Endothelial cell of umbilical vein (primary cell): ENCODE results near the gene LGR6. TPM values are rescaled to one million over a fixed set of nuclear protein-coding genes. Genes with fewer than 3 reads are reported as not detected.

Source experiments
- BruUV-seq: library from RNA; stranded (reverse); fragments of 400-500 nt; replicated peaks from 2 replicates; lab custom pipeline; 2021; lab: Mats Ljungman, UMichigan
- CTCF ChIA-PET: fragments of 300-600, 350-600 bp; sonication (Branson Sonifier 250); formaldehyde crosslinking; loops from one replicate; lab custom pipeline; 2021; ENCODE audit warnings: antibody characterized with exemption, inconsistent platforms; lab: Charles Lee
- POLR2A ChIA-PET: fragments of 300-600, 350-600 bp; sonication (Branson Sonifier 250); formaldehyde crosslinking; loops from one replicate; lab custom pipeline; 2021; ENCODE audit warnings: antibody characterized with exemption, inconsistent platforms; lab: Charles Lee
- DNase-seq: peaks from one replicate; pipeline ENCODE4 v3.0.0-alpha.2; 2011; ENCODE audit warnings: low read depth, low spot score
- FAIRE-seq: peaks from 2 replicates; lab custom pipeline; 2011; peaks lifted over from hg19 to GRCh38; lab: Jason Lieb, UNC
- H2AFZ ChIP-seq: 2 replicates; pipeline ENCODE4 v1.6.0; 2012; ENCODE audit warnings: low read depth, low read length, control low read depth, inconsistent platforms
- H3K27ac ChIP-seq: 2 replicates; pipeline ENCODE4 v1.5.1; 2011; ENCODE audit warnings: low read depth, mild to moderate bottlenecking, control low read depth, low read length, moderate library complexity; ENCODE audit not compliant: insufficient read depth
- H3K27me3 ChIP-seq, 2 experiments: 2 replicates each; pipeline versions ENCODE4 v1.6.0 to v1.6.1; 2011; ENCODE audit warnings: low read length in 2 of 2, mixed read lengths in 1 of 2; ENCODE audit not compliant: control insufficient read depth in 2 of 2, insufficient read depth in 2 of 2
- H3K36me3 ChIP-seq, 2 experiments: 2 replicates in 1 of 2; 3 replicates in 1 of 2; pipeline ENCODE4 v1.5.1; 2011; ENCODE audit warnings: low read length in 2 of 2, mild to moderate bottlenecking in 1 of 2, moderate library complexity in 1 of 2; ENCODE audit not compliant: control insufficient read depth in 2 of 2, insufficient read depth in 2 of 2; ENCODE audit errors: extremely low read depth in 1 of 2
- H3K4me1 ChIP-seq: 3 replicates; pipeline ENCODE4 v1.5.1; 2011; ENCODE audit warnings: mild to moderate bottlenecking, low read length; ENCODE audit not compliant: control insufficient read depth, insufficient read depth; ENCODE audit errors: extremely low read depth
- H3K4me2 ChIP-seq: 2 replicates; pipeline ENCODE4 v1.6.1; 2011; ENCODE audit warnings: low read length, control low read depth, mixed read lengths; ENCODE audit not compliant: insufficient read depth
- H3K4me3 ChIP-seq, 3 experiments: fragments of 200-600 bp in 1 of 3; sonication (generic), shearing (Covaris generic) in 1 of 3; replicated peaks in 1 of 3; 2 replicates each; pipeline ENCODE4 v1.5.1; 2011 to 2016; ENCODE audit warnings: control low read depth in 3 of 3, low read length in 3 of 3, mild to moderate bottlenecking in 2 of 3, inconsistent platforms in 1 of 3, low read depth in 1 of 3, moderate library complexity in 1 of 3; ENCODE audit not compliant: insufficient read depth in 1 of 3
- H3K79me2 ChIP-seq: 2 replicates; pipeline ENCODE4 v1.6.0; 2012; ENCODE audit warnings: low read length, inconsistent platforms; ENCODE audit not compliant: control insufficient read depth, insufficient read depth
- H3K9ac ChIP-seq: replicated peaks from 2 replicates; pipeline ENCODE3; 2011; ENCODE audit warnings: low read length, control low read depth; ENCODE audit not compliant: insufficient read depth; ENCODE audit errors: extremely low read depth
- H3K9me1 ChIP-seq: replicated peaks from 3 replicates; pipeline ENCODE4 v1.6.0; 2011; ENCODE audit warnings: mild to moderate bottlenecking, low read length; ENCODE audit not compliant: control insufficient read depth, insufficient read depth; ENCODE audit errors: extremely low read depth
- H3K9me3 ChIP-seq: replicated peaks from 2 replicates; pipeline ENCODE4 v1.5.1; 2012; ENCODE audit warnings: low read length, inconsistent platforms; ENCODE audit not compliant: control insufficient read depth, insufficient read depth
- H4K20me1 ChIP-seq: replicated peaks from 2 replicates; pipeline ENCODE3; 2011; ENCODE audit warnings: mild to moderate bottlenecking, low read length; ENCODE audit not compliant: control insufficient read depth, insufficient read depth; ENCODE audit errors: extremely low read depth
- EZH2 ChIP-seq: IDR thresholded peaks from 2 replicates; pipeline ENCODE4 v1.6.1; 2012; ENCODE audit warnings: borderline replicate concordance, low read depth, mild to moderate bottlenecking, moderate library complexity, low read length, inconsistent platforms; ENCODE audit not compliant: severe bottlenecking
- FOS ChIP-seq: IDR thresholded peaks from 2 replicates; pipeline ENCODE4 v1.6.1; 2011; ENCODE audit warnings: mild to moderate bottlenecking, low read length, moderate library complexity, borderline replicate concordance; ENCODE audit not compliant: insufficient read depth
- GATA2 ChIP-seq: IDR thresholded peaks from 2 replicates; pipeline ENCODE4 v1.7.0; 2011; ENCODE audit warnings: low read depth, mild to moderate bottlenecking, moderate library complexity, mixed read lengths, low read length; ENCODE audit not compliant: insufficient read length, insufficient read depth
- JUN ChIP-seq: IDR thresholded peaks from 2 replicates; pipeline ENCODE4 v1.6.1; 2011; ENCODE audit warnings: borderline replicate concordance, low read depth; ENCODE audit not compliant: insufficient read length, insufficient read depth
- MAX ChIP-seq: IDR thresholded peaks from 2 replicates; pipeline ENCODE4 v1.6.1; 2011; ENCODE audit not compliant: insufficient read depth, insufficient read length
- MYC ChIP-seq: IDR thresholded peaks from one replicate; pipeline ENCODE4 v1.6.1; 2011; ENCODE audit warnings: mild to moderate bottlenecking, low read depth, low read length
- POLR2A ChIP-seq: IDR thresholded peaks from 2 replicates; pipeline ENCODE4 v1.6.1; 2012; ENCODE audit warnings: low read depth, mild to moderate bottlenecking, control low read depth, low read length
- POLR2AphosphoS5 ChIP-seq: IDR thresholded peaks from 2 replicates; pipeline ENCODE4 v1.6.1; 2012; ENCODE audit warnings: low read depth, mild to moderate bottlenecking, control low read depth, low read length, moderate library complexity; ENCODE audit not compliant: insufficient read depth
- dilution Hi-C: fragments of 300-500 bp; cut with MboI; formaldehyde crosslinking; loops from one replicate; pipeline ENCODE4 v1.15.0; 2019; ENCODE audit warnings: low sequenced_read_pairs; ENCODE audit not compliant: extremely low pct_ligation_motif_present
- intact Hi-C: fragments of 100-400 bp; cut with micrococcal nuclease; formaldehyde crosslinking; loops from one replicate; pipeline ENCODE4 v1.10.0; 2022
- polyA plus RNA-seq, 4 experiments: library from polyadenylated mRNA; depleted of rRNA in 3 of 4; stranded (reverse) in 3 of 4; unstranded in 1 of 4; fragments of >200 nt; gene quantifications; 2 replicates each; pipeline versions ENCODE4 v1.2.1 to v1.2.3, GENCODE V29; 2011 to 2012; ENCODE audit warnings: missing spikeins in 1 of 4
- total RNA-seq: library from RNA; stranded (reverse); gene quantifications from 2 replicates; pipeline ENCODE4 v1.2.3, GENCODE V29; 2021
- TF ChIP-seq, protein P1 (sequence below), 2 donors: IDR thresholded peaks; 1 replicate in 1 of 2; 2 replicates in 1 of 2; pipeline ENCODE4 v1.5.1; 2011; ENCODE audit warnings: low read length in 2 of 2, mild to moderate bottlenecking in 2 of 2, moderate library complexity in 2 of 2, control low read depth in 1 of 2, inconsistent platforms in 1 of 2, low read depth in 1 of 2; ENCODE audit not compliant: insufficient read depth in 1 of 2; ENCODE audit errors: extremely low read depth in 1 of 2

The LGR6 gene
- total and polyA plus RNA-seq, 2 donors (not counting 3 experiments of a cell fraction or from before 2014, with no cell fraction given), result not detected

DNA sequence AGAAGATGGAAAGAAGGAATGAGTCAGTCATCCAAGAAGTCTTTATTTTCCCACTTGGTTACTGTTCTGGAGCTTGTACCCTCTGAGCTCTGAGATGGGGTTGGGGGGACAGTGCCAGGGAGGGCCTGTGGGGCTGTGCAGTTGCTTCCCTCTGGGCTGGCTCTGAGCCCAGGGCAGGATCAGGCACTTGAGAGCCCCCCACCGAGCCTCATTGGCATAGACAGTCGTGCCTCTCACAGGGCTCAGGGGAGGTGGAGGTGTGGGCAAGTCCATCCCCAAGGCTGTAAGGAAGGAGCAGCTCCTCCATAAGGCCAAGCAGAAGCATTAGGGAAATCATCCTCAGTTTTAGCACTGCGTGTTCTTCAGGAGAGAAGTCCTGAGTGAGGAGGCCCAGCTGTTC, 46.6 kb upstream of the LGR6 start:
- no peak for FAIRE-seq
- intact Hi-C loops (no loop called here), dilution Hi-C loops (no loop called here)
- Histone ChIP-seq H3K4me2 (no peak overlapping the region), H3K36me3 (peaks cover 0 to 2% of the 10 kb centered on the region in 2 experiments), H3K9ac (no peak overlapping the region), H3K9me1 (no peaks in the 10 kb centered on the region), H2AFZ (no peak overlapping the region), H3K27me3 (no peaks in the 10 kb centered on the region), H3K27ac (no peak overlapping the region), H3K9me3 (no peaks in the 10 kb centered on the region), H3K4me3 (no peak overlapping the region), H3K4me1 (peaks cover 21% of the 10 kb centered on the region), H3K79me2 (peaks cover 31% of the 10 kb centered on the region), H4K20me1 (no peaks in the 10 kb centered on the region)
- DNase-seq, result no peak
- TF ChIP-seq MAX (no peak), MYC (no peak), POLR2A (no peak), POLR2AphosphoS5 (no peak), EZH2 (no peak), JUN (no peak), GATA2 (no peak), FOS (no peak)
- TF ChIP-seq, protein P1, sequence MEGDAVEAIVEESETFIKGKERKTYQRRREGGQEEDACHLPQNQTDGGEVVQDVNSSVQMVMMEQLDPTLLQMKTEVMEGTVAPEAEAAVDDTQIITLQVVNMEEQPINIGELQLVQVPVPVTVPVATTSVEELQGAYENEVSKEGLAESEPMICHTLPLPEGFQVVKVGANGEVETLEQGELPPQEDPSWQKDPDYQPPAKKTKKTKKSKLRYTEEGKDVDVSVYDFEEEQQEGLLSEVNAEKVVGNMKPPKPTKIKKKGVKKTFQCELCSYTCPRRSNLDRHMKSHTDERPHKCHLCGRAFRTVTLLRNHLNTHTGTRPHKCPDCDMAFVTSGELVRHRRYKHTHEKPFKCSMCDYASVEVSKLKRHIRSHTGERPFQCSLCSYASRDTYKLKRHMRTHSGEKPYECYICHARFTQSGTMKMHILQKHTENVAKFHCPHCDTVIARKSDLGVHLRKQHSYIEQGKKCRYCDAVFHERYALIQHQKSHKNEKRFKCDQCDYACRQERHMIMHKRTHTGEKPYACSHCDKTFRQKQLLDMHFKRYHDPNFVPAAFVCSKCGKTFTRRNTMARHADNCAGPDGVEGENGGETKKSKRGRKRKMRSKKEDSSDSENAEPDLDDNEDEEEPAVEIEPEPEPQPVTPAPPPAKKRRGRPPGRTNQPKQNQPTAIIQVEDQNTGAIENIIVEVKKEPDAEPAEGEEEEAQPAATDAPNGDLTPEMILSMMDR (IDR thresholded peaks at IDR 0.05; ENCODE audit: extremely low read depth in 1 of 2, insufficient read depth in 1 of 2, low read depth in 1 of 2, low read length in 2 of 2), result no peak
- ChIA-PET CTCF (interaction anchor here (1.3 to 2.1 kb wide), 3 partner anchors 8 to 12 kb away, joined by 3 to 5 read pairs (median 4); no protein-coding TSS in a partner anchor), POLR2A (interaction anchor here (0.6 kb wide), 1 partner anchor 10 kb away, joined by 3 read pairs; no protein-coding TSS in a partner anchor)
- BruUV-seq, result no TSS peak
